ENCODE data around the gene FAM107B. TPM values are rescaled to one million over a fixed set of nuclear protein-coding genes. Genes with fewer than 3 reads are reported as not detected.
"Not testable (repeated sequence)": the region's sequence is repeated elsewhere in the genome, so short reads cannot be mapped to it uniquely, and the experiment has no call there.

FAM107B gene
- total and polyA plus RNA-seq, 7 donors = 12.8 to 111 (median 15.0) TPM

DNA sequence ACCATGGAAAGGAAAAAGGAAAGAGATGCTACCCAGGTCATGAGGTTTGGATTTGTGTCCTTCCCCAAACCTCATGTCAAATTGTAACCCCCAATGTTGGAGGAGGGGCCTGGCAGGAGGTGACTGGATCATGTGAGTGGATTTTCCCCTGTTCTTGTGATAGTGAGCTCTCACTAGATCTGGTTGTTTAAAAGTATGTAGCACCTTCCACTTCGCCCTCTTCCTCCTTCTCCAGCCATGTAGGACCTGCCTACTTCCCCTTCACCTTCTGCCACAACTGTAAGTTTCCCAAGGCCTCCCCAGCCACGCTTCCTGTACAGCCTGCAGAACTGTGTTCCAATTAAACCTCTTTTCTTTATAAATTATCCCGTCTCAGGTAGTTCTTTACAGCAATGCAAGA lies 113.9 kb downstream of the FAM107B start:
- no peak for DNase-seq
- Histone ChIP-seq H3K9me3 (no peaks in the 10 kb centered on the region), H3K36me3 (no peaks in the 10 kb centered on the region), H3K27ac (no peak overlapping the region), H3K4me1 (peaks cover 0 to 12% (median 10%) of the 10 kb centered on the region in 4 donors), H3K4me3 (no peak overlapping the region), H3K27me3 (no peaks in the 10 kb centered on the region)
- TF ChIP-seq POLR2AphosphoS5 (IDR thresholded peaks at IDR 0.05) (no peak), POLR2A (IDR thresholded peaks at IDR 0.05) (no peak), EP300 (IDR thresholded peaks at IDR 0.05) (no peak)
- TF ChIP-seq, protein P1, sequence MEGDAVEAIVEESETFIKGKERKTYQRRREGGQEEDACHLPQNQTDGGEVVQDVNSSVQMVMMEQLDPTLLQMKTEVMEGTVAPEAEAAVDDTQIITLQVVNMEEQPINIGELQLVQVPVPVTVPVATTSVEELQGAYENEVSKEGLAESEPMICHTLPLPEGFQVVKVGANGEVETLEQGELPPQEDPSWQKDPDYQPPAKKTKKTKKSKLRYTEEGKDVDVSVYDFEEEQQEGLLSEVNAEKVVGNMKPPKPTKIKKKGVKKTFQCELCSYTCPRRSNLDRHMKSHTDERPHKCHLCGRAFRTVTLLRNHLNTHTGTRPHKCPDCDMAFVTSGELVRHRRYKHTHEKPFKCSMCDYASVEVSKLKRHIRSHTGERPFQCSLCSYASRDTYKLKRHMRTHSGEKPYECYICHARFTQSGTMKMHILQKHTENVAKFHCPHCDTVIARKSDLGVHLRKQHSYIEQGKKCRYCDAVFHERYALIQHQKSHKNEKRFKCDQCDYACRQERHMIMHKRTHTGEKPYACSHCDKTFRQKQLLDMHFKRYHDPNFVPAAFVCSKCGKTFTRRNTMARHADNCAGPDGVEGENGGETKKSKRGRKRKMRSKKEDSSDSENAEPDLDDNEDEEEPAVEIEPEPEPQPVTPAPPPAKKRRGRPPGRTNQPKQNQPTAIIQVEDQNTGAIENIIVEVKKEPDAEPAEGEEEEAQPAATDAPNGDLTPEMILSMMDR (IDR thresholded peaks at IDR 0.05) = no peak
- intact Hi-C loops (cut with DNase I) = no loop called here
- 80 to 97% methylated on average over 3 of the region's 3 CpGs for WGBS, 2 donors

DNA sequence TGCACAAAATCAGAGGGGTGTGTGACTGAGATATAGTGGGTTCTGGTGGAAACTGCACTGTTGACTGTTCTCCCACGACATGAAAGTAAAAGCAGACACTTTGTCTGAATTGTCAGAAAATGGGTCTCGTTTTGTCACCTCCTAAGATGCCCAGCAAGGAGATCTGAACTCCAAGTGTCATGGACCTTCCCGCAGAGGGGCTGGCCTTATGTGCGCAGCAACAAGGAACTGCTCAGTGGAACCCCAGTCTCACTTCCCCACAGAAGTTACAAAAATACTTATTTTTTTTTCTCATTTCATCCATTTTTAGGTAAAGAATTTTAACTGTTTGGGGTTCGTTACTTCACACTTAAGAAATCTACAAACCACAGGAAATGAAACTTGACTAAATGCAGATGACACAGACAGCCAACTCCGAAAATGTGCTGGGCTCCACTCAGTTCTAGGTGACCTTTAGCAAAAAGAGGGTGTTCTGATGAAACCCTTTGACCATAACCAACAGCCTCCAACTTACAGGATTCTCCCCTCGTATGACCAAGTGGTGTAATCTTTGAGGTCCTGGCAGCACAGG lies 115.0 kb downstream of the FAM107B start:
- H3K27me3 ChIP-seq = no peaks in the 10 kb centered on the region
- no peak overlapping the region for H3K27ac ChIP-seq
- 50 to 83% methylated on average over 7 of the region's 7 CpGs for WGBS, 2 donors
- no peaks in the 10 kb centered on the region for H3K36me3 ChIP-seq
- H3K4me1 ChIP-seq = peaks cover 0 to 7% (median 1%) of the 10 kb centered on the region in 4 donors
- H3K4me3 ChIP-seq = no peak overlapping the region
- TF ChIP-seq, protein P1 (IDR thresholded peaks at IDR 0.05) = no peak
- TF ChIP-seq EP300 (IDR thresholded peaks at IDR 0.05) (no peak), POLR2A (IDR thresholded peaks at IDR 0.05) (no peak), POLR2AphosphoS5 (IDR thresholded peaks at IDR 0.05) (peak in 1 of 4 donors; percentile 13)
- intact Hi-C loops (cut with DNase I) = no loop called here
- H3K9me3 ChIP-seq = no peaks in the 10 kb centered on the region
- no peak for DNase-seq

DNA sequence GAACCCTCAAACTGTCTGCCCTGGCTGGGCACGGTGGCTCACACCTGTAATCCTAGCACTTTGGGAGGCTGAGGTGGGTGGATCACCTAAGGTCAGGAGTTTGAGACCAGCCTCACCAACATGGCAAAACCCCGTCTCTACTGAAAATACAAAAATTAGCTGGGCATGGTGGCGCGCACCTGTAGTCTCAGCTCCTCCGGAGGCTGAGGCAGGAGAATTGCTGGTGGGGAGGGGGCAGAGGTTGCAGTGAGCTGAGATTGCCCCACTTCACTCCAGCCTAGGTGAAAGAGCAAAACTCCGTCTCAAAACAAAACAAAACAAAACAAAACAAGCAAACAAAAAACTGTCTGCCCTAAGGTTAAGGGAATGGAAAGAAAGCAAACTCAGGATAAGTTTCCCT lies 115.6 kb downstream of the FAM107B start:
- H3K9me3 ChIP-seq; H3K4me3 ChIP-seq; H3K36me3 ChIP-seq; intact Hi-C loops (cut with DNase I); DNase-seq; H3K27me3 ChIP-seq; H3K27ac ChIP-seq: not testable (repeated sequence)
- 79 to 89% methylated on average over 6 of the region's 6 CpGs for WGBS, 2 donors
- H3K4me1 ChIP-seq = peaks cover 0 to 12% (median 4%) of the 10 kb centered on the region in 4 donors

DNA sequence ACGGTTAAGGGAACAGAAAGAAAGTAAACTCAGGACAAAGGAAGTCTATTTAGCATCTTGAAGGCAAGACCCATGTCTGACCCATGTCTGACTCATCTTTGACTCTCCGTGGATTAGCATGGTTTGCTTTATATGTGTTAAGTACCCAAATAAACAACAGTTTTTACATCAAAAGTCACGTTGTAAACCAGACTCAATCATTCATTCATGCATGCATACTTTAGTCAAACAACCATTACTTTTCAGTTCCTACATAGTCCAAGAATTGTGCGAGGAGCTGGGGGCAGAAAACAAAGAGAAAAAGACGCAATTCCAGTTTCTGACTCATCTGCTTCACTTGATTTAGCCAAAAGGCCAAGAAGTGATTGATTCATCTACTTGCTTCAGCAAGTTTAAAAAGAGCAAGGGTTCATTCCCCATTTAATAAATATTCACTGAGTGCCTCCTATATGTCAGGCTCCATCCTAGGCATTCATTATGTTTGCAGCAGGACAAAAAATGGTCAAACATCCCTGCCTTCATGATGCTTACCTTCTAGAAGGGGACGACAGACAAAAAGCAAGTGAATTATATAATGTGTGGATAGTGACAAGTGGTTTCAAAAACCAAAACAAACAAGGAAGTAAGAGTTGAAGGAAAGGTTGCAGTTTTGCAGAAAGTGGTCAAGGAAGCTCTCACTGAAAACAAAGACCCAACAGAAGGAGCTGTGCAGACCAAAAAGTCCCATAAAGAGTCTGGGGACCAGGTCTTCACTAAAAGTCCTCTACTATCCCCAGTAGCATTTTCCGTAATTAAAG lies 116.2 kb downstream of the FAM107B start:
- H3K4me3 ChIP-seq = no peak overlapping the region
- no peaks in the 10 kb centered on the region for H3K27me3 ChIP-seq
- intact Hi-C loops (cut with DNase I) = no loop called here
- no peaks in the 10 kb centered on the region for H3K9me3 ChIP-seq
- no peak for TF ChIP-seq POLR2AphosphoS5 (IDR thresholded peaks at IDR 0.05)
- TF ChIP-seq, protein P1 (IDR thresholded peaks at IDR 0.05) = no peak
- no peak for TF ChIP-seq POLR2A (IDR thresholded peaks at IDR 0.05)
- TF ChIP-seq EP300 (IDR thresholded peaks at IDR 0.05) = no peak
- WGBS, 2 donors = 51 to 64% methylated on average over 7 of the region's 7 CpGs
- H3K27ac ChIP-seq = no peak overlapping the region
- peaks cover 0 to 18% (median 11%) of the 10 kb centered on the region in 4 donors for H3K4me1 ChIP-seq
- no peaks in the 10 kb centered on the region for H3K36me3 ChIP-seq
- DNase-seq = no peak

DNA sequence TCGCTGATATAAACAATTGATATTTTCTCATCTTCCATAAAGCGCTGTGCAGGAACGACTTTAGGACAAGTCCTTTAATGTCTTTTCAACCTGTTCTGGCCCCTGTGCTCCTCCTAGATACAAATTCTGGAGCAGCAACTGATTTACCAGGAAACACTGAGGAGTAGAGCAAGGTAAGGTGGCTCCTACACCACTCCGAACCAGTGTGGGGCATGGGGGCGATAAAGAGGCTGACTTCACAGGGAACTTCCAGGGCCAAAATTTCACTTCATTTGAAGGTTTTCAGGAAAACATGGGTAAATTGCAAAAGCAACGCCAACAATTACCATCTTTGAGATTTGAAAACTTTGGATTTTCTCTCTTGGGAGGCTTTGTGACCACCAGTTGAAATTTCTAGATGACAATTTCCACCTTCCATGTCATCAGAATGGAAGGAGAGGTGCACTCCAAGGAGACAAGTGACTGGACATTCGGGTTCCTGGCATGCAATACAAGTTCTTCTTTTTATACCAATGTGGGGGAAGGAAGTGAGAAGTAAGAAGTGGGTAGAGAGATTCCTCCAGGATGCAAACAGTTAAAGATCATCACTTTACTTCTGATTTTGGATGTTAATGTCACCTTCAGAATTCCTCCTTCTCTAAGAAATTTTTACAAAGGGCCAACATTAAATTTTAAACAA lies 118.5 kb downstream of the FAM107B start:
- intact Hi-C loops (cut with DNase I) = no loop called here
- H3K27me3 ChIP-seq = no peaks in the 10 kb centered on the region
- H3K4me1 ChIP-seq = peaks cover 0 to 40% (median 28%) of the 10 kb centered on the region in 4 donors
- H3K36me3 ChIP-seq = no peaks in the 10 kb centered on the region
- H3K27ac ChIP-seq = no peak overlapping the region
- no peak overlapping the region for H3K4me3 ChIP-seq
- no peak for DNase-seq
- no peaks in the 10 kb centered on the region for H3K9me3 ChIP-seq
- no peak for TF ChIP-seq EP300 (IDR thresholded peaks at IDR 0.05)
- no peak for TF ChIP-seq POLR2A (IDR thresholded peaks at IDR 0.05)
- no peak for TF ChIP-seq POLR2AphosphoS5 (IDR thresholded peaks at IDR 0.05)
- TF ChIP-seq, protein P1 (IDR thresholded peaks at IDR 0.05) = no peak
- WGBS, 2 donors = 87 to 92% methylated on average over 7 of the region's 7 CpGs
